HUES48 (cell line): ENCODE measurements around the gene PLA2G4F.

Experiments
- H3K27ac ChIP-seq: one replicate; pipeline ENCODE4 v1.7.0; 2013; ENCODE audit warnings: low read depth, low read length, inconsistent platforms
- H3K27me3 ChIP-seq: 2 replicates; pipeline ENCODE4 v1.6.1; 2013; ENCODE audit warnings: mild to moderate bottlenecking, low read length; ENCODE audit not compliant: control insufficient read depth, insufficient read depth
- H3K36me3 ChIP-seq: 2 replicates; pipeline ENCODE4 v1.6.1; 2013; ENCODE audit warnings: low read length; ENCODE audit not compliant: control insufficient read depth, insufficient read depth
- H3K4me1 ChIP-seq: 2 replicates; pipeline ENCODE4 v1.6.1; 2013; ENCODE audit warnings: mild to moderate bottlenecking, low read length; ENCODE audit not compliant: control insufficient read depth, insufficient read depth
- H3K4me3 ChIP-seq: 2 replicates; pipeline ENCODE4 v1.5.1; 2013; ENCODE audit warnings: mild to moderate bottlenecking, low read depth, low read length
- H3K9ac ChIP-seq: 2 replicates; pipeline ENCODE4 v1.6.1; 2013; ENCODE audit warnings: mild to moderate bottlenecking, low read depth, low read length, moderate library complexity
- H3K9me3 ChIP-seq: 2 replicates; pipeline ENCODE4 v1.6.1; 2013; ENCODE audit warnings: low read length; ENCODE audit not compliant: control insufficient read depth, insufficient read depth

The PLA2G4F gene, protein sequence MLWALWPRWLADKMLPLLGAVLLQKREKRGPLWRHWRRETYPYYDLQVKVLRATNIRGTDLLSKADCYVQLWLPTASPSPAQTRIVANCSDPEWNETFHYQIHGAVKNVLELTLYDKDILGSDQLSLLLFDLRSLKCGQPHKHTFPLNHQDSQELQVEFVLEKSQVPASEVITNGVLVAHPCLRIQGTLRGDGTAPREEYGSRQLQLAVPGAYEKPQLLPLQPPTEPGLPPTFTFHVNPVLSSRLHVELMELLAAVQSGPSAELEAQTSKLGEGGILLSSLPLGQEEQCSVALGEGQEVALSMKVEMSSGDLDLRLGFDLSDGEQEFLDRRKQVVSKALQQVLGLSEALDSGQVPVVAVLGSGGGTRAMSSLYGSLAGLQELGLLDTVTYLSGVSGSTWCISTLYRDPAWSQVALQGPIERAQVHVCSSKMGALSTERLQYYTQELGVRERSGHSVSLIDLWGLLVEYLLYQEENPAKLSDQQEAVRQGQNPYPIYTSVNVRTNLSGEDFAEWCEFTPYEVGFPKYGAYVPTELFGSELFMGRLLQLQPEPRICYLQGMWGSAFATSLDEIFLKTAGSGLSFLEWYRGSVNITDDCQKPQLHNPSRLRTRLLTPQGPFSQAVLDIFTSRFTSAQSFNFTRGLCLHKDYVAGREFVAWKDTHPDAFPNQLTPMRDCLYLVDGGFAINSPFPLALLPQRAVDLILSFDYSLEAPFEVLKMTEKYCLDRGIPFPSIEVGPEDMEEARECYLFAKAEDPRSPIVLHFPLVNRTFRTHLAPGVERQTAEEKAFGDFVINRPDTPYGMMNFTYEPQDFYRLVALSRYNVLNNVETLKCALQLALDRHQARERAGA

DNA sequence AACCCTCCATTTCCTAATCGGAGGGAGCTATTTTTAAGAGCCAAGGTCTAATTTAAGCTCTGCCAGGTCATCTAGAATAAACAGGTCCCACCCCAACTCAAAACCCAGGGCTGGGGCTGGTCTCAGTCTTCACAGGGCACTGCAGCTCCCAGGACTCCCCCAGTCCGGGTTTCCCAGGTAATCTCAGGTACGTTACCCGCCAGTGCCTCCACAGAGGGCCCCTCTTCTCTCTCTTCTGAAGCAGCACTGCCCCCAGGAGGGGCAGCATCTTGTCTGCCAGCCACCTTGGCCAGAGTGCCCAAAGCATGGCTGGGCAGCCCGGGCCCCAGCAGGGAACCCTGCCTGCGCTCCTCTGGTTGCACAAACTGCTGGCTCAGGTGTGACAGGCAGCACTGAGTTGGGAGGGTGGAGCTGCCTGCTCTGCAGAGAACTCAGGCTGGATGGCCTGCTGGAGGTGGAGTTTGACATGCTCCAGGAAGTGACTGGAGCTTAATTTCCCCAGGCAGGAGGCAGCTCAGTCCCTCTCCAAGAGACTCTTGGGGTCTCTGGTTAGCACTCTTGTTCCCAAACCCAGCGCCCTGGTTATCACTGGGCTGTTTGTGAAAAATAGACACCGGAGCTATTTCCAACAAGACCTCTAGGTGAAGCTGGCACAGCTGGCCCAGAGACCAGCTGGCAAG is at the start of gene PLA2G4F:
Gene PLA2G4F, minus strand, starts transcription at position 394 of the 680 bp plus-strand sequence. Its CDS starts 87 bp downstream, at position 307.
- no peak within 1 kb of the TSS for H3K9ac ChIP-seq
- H3K27ac ChIP-seq: no peak within 1 kb of the TSS
- H3K4me3 ChIP-seq: no peak within 1 kb of the TSS
- H3K27me3 ChIP-seq: no peaks in the 10 kb centered on the region
- H3K4me1 ChIP-seq: no peaks in the 10 kb centered on the region
- no peaks in the 10 kb centered on the region for H3K9me3 ChIP-seq
- H3K36me3 ChIP-seq: peaks cover 28% of the 10 kb centered on the region

DNA sequence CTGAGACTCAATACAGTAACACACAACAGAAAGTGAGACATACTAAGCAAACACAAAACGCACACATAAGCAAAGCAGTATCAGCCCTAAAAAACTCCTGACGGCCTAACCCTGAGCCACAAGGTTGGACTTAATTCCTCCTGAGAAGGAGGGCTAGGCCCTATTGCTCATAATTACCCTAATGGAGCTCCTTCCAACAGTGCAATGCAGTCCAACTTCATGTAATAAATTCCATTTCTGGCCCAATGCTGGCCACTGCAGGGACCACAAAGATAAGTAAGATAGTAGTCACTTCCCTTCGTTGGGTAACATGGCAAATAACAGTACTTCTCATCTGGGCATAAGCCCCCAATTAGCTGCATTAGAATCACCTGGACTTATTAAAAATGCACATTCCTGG is 47.5 kb upstream of the PLA2G4F start:
- no peak overlapping the region for H3K4me3 ChIP-seq
- no peak overlapping the region for H3K27ac ChIP-seq
- 0 out of 2 replicates have a peak, but pooled peaks cover 3% of the 10 kb centered on the region for H3K4me1 ChIP-seq
- H3K9ac ChIP-seq: no peak overlapping the region
- H3K9me3 ChIP-seq: no peaks in the 10 kb centered on the region
- no peaks in the 10 kb centered on the region for H3K36me3 ChIP-seq
- no peaks in the 10 kb centered on the region for H3K27me3 ChIP-seq

DNA sequence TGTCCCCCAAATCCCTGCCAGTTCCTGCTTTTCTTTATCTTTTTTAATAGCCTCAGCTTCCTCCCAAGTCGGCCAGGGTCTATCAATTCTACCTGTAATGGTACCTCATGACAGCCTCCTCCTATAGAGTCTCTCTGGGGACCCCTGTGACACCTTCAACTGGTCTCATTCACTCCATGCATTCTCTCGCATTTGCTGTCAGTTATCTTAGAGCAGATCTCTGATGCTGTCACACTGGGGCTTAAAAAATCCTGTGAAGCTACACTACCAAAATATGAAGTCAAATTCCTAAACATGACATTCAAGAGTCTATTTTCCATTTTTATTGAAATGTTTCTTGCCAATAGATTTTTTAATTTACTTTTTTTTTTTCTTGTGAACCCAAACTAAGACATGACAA is 46.2 kb upstream of the PLA2G4F start:
- H3K27me3 ChIP-seq: no peaks in the 10 kb centered on the region
- peaks cover 7% of the 10 kb centered on the region; the same call in 1 of the 2 replicates for H3K36me3 ChIP-seq
- H3K27ac ChIP-seq: no peak overlapping the region
- H3K4me3 ChIP-seq: no peak overlapping the region
- H3K4me1 ChIP-seq: no peaks in the 10 kb centered on the region
- H3K9ac ChIP-seq: no peak overlapping the region
- H3K9me3 ChIP-seq: no peaks in the 10 kb centered on the region

DNA sequence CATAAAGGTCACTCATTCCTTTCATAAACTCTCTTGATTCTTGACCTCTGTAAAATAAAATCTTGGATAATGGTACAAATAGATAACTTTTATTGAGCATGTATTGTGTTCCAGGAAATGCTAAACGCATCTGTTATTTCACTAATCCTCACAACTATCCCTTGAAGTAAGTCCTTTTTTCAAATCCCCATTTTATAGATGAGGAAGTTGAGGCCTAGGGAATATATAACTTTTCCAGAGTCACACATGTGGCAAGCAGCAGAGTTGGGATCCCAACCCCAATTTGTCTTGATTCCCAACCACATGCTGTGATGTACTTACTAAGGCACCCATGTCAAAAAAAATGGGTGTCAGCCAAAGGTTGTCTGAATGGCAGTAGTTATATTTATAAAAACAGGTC is 45.4 kb upstream of the PLA2G4F start:
- Histone ChIP-seq H3K4me3 (no peak overlapping the region), H3K36me3 (peaks cover 11% of the 10 kb centered on the region), H3K27me3 (no peaks in the 10 kb centered on the region), H3K4me1 (no peaks in the 10 kb centered on the region), H3K9ac (no peak overlapping the region), H3K9me3 (no peaks in the 10 kb centered on the region), H3K27ac (no peak overlapping the region)

DNA sequence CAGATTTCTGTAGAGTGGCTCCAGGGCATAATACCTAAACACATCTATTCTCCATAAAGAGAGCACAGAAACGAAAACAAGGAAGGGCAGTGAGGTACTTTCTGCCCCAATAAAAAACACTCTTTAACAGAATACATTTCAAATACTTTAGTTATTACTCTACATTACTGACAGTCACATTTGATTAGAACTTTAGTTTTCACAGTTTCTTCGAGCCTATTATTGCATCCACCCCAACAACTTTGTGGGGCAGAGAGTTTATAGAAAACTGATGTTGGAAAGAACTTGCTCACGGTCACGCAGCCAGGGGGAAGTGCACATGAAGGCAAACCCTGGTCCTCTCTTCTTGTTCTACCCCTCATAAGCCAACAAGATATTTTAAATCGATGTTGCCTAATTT is 42.7 kb upstream of the PLA2G4F start:
- Histone ChIP-seq H3K9me3 (no peaks in the 10 kb centered on the region), H3K27ac (no peak overlapping the region), H3K36me3 (peaks cover 11% of the 10 kb centered on the region), H3K27me3 (no peaks in the 10 kb centered on the region), H3K4me3 (no peak overlapping the region), H3K4me1 (no peaks in the 10 kb centered on the region), H3K9ac (no peak overlapping the region)

DNA sequence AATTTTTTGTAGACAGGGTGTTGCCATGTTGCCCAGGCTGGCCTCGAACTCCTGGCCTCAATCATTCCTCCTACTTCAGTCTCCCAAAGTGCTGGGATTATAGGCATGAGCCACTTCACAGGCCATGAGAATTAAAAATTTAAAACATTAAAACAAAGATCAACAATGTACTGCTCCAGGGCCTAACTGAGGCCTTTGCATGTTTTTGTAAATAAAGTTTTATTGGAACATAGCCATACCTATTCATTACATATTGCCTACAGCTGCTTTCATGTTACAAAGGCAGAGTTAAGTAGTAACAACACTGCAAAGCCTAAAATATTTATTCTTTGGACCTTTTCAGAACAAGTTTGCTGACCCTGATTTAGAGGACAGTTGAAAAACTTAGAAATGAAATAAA is 42.1 kb upstream of the PLA2G4F start:
- Histone ChIP-seq H3K4me3 (no peak overlapping the region), H3K9ac (no peak overlapping the region)

DNA sequence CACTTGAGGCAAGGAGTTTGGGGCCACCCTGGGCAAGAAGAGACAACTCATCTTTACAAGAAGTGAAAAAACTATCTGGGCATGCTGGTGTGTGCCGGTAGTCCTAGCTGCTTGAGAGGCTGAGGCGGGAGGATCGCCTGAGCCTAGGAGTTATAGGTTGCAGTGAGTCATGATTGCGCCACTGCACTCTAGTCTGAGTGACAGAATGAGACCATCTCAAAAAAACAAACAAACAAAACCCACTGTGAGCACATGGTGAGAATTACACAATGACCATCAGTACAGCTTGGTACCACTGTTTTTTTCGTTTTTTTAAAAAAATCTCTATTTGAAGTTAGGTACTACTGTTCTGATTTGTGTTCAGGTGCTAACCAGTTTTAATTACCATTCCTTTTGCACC is 38.1 kb upstream of the PLA2G4F start:
- Histone ChIP-seq H3K4me1 (no peaks in the 10 kb centered on the region), H3K27me3 (no peaks in the 10 kb centered on the region), H3K9me3 (no peaks in the 10 kb centered on the region), H3K36me3 (peaks cover 31% of the 10 kb centered on the region), H3K27ac (no peak overlapping the region), H3K9ac (no peak overlapping the region), H3K4me3 (no peak overlapping the region)

More for the DNA sequence above, 42.1 kb upstream of the PLA2G4F start:
- H3K27ac ChIP-seq: no peak overlapping the region
- H3K4me1 ChIP-seq: no peaks in the 10 kb centered on the region
- no peaks in the 10 kb centered on the region for H3K27me3 ChIP-seq
- H3K9me3 ChIP-seq: no peaks in the 10 kb centered on the region
- peaks cover 11% of the 10 kb centered on the region for H3K36me3 ChIP-seq

DNA sequence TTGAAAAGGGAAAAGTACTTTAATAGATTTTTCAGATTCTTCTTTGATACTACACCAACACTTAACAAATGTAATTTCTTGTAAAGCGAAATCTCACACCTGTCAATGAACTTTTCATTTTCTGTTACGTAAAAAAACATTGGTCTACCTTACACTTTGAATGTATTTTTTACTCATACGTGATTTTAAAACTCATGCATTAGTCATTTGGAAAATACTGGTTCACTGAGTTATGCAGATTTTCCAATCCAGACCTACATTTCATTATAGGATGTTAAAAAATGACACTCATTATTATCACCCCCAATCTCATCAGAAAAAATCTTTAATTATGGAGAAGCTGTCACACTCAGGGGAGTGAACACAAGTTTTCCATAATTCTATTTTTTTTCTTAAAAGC is 36.9 kb upstream of the PLA2G4F start:
- no peaks in the 10 kb centered on the region for H3K9me3 ChIP-seq
- peaks cover 37% of the 10 kb centered on the region for H3K36me3 ChIP-seq
- H3K27me3 ChIP-seq: no peaks in the 10 kb centered on the region
- H3K9ac ChIP-seq: no peak overlapping the region
- H3K4me3 ChIP-seq: no peak overlapping the region
- no peaks in the 10 kb centered on the region for H3K4me1 ChIP-seq
- no peak overlapping the region for H3K27ac ChIP-seq

DNA sequence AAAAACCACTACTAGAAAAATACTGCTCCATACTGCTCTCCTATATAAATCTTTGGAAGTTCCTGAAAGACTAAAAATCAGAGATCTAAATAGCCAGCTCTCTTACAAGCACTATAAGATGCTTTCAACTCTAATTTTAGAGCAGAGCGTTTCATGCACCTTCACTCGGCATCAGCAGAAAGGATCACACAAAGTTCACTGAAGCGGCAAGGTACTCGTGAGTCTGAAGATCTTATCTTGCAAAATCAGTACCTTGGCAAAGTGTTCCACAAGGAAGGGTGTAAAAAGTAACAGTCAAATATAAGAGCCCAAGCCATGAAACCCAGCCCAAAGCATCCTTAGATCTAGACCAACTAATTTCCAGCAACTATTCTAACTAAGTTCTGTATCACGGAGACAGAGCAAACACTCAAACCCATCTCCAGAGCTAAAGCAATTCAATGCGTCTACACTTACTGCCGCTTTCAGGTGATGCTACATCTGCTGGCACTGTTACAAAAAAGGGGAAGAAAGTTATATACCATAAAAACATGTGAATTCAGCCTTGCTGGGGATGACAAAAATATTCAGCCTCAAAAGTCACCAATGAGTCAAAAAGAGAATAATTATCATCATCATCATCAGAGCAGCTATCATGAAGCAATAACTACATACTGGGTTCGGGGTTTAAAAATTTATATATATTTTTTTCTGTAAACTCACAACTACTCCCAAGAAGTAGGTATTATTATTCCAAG is 35.3 kb upstream of the PLA2G4F start:
- Histone ChIP-seq H3K9me3 (no peaks in the 10 kb centered on the region), H3K9ac (no peak overlapping the region), H3K4me1 (no peaks in the 10 kb centered on the region), H3K27ac (no peak overlapping the region), H3K36me3 (peaks cover 40% of the 10 kb centered on the region), H3K4me3 (no peak overlapping the region), H3K27me3 (no peaks in the 10 kb centered on the region)

DNA sequence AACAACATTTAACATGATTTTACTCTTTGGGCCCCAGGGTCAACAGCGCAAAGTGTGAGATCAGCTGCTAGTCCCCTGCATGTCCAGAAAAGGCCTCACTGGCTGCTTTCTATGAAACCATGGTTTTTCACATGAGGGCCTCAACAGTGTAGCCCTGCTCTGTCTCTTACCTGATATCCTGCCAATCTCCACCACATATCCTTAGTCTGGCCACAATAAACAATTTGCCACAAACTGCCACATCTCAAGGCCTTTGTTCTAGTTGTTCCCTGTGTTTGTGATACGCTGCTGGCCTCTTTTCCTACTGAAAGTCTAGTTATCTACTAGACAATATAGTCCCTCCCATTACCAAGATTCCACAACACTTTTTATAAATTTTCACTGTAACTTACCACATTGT is 33.9 kb upstream of the PLA2G4F start:
- H3K27ac ChIP-seq: no peak overlapping the region
- H3K4me3 ChIP-seq: no peak overlapping the region
- H3K36me3 ChIP-seq: peaks cover 54% of the 10 kb centered on the region
- no peaks in the 10 kb centered on the region for H3K4me1 ChIP-seq
- H3K9ac ChIP-seq: no peak overlapping the region
- H3K27me3 ChIP-seq: no peaks in the 10 kb centered on the region
- no peaks in the 10 kb centered on the region for H3K9me3 ChIP-seq
